ENCODE data around the gene NPAS1. TPM values are rescaled to one million over a fixed set of nuclear protein-coding genes. Genes with fewer than 3 reads are reported as not detected.

NPAS1 gene
- total RNA-seq, 1 donor from 2014 or later: 0.99 TPM

DNA sequence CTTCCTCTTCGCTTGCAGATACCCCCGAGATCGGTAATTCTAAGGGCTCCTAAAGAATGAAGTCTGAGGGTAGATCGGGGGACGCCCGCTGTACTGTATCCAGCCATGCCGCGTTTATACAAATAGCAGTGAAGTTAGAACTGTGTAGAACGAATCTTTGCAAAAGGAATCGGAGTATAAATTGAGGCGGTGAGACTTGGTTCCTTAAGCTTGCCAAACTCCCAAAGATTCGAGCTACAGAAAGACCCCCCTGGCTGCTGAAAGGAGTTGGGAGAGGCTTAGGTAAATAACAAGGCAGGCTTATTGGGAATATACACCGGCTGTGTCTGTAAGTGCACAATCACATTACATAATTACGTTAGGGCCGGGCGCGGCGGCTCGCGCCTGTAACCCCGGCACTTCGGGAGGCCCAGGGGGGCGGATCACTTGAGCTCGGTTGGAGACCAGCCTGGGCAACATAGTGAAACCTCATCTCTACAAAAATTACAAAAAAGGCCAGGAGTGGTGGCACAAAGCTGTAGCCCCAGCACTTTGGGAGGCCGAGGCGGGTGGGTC, 16.5 kb downstream of the NPAS1 start:
- no peak for DNase-seq (ENCODE audit: extremely low spot score, unreplicated experiment)
- Mint-ChIP-seq H3K27ac (ENCODE audit: unreplicated experiment) (peak overlapping the region; percentile 92), H3K36me3 (ENCODE audit: unreplicated experiment) (no peaks in the 10 kb centered on the region), H3K4me3 (ENCODE audit: unreplicated experiment) (peak overlapping the region; percentile 89), H3K4me1 (ENCODE audit: unreplicated experiment) (peaks cover 19% of the 10 kb centered on the region), H3K27me3 (ENCODE audit: unreplicated experiment) (no peaks in the 10 kb centered on the region), H3K9me3 (ENCODE audit: unreplicated experiment) (no peaks in the 10 kb centered on the region)
- no peak for TF ChIP-seq CTCF (IDR thresholded peaks at IDR 0.05)

- peaks cover 19% of the 10 kb centered on the region for H3K4me1 Mint-ChIP-seq (ENCODE audit: unreplicated experiment)
- DNase-seq (ENCODE audit: extremely low spot score, unreplicated experiment): no peak
Measured at GRCh38 chr19:47037766-47038165, 18.1 kb downstream of the NPAS1 start.

DNA sequence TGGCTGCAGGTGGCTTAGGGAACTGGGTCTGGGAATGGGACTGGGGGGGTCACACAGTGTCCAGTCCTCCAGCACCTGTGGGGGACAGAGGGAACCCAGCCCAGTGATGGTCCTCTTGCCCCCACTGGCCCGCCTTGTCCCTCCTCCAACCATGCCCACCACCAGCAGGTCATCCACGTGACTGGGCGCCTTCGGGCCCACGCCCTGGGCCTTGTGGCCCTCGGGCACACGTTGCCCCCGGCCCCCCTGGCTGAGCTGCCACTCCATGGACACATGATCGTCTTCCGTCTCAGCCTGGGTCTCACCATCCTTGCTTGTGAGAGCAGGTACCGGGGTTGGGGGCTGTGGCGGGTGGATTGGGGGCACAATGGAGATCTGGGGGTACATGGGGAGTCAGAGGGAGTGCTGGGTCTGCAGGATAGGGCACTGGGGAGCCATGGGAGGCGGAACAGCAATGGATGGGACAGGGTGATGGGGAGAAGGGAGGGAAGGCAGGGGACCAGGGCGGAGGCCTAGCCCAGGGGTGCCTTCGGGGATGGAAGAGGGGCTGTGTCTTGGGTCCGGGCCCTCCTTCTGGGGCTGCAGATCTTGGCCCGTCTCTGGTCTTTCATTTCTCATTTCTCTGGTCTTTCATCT, 19.7 kb downstream of the NPAS1 start:
- Mint-ChIP-seq H3K4me3 (ENCODE audit: unreplicated experiment) (no peak overlapping the region), H3K27me3 (ENCODE audit: unreplicated experiment) (no peaks in the 10 kb centered on the region), H3K9me3 (ENCODE audit: unreplicated experiment) (no peaks in the 10 kb centered on the region), H3K4me1 (ENCODE audit: unreplicated experiment) (peaks cover 19% of the 10 kb centered on the region), H3K27ac (ENCODE audit: unreplicated experiment) (no peak overlapping the region), H3K36me3 (ENCODE audit: unreplicated experiment) (no peaks in the 10 kb centered on the region)
- DNase-seq (ENCODE audit: extremely low spot score, unreplicated experiment): no peak
- TF ChIP-seq CTCF (IDR thresholded peaks at IDR 0.05): no peak

More at GRCh38 chr19:47037766-47038165, 18.1 kb downstream of the NPAS1 start:
- Mint-ChIP-seq H3K36me3 (ENCODE audit: unreplicated experiment) (no peaks in the 10 kb centered on the region), H3K9me3 (ENCODE audit: unreplicated experiment) (no peaks in the 10 kb centered on the region), H3K27me3 (ENCODE audit: unreplicated experiment) (no peaks in the 10 kb centered on the region), H3K27ac (ENCODE audit: unreplicated experiment) (no peak overlapping the region), H3K4me3 (ENCODE audit: unreplicated experiment) (peak overlapping the region; percentile 46)
- no peak for TF ChIP-seq CTCF (IDR thresholded peaks at IDR 0.05)

DNA sequence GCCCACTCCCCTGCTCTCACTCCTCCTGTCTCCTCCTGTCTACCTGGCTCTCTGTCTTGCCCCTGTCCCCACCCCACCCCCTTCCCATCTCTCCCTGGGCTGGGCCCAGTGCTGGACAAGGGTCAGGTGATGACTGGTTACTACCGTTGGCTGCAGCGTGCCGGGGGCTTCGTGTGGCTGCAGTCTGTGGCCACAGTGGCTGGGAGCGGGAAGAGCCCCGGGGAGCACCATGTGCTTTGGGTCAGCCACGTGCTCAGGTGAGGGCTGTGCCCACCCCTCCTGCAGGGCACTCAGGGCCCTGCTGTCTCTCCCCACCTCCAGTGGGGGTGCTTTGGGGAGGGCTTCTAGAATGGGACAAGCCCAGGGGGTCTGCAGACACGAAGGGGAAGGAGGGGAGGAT, 21.2 kb downstream of the NPAS1 start:
- Mint-ChIP-seq H3K4me1 (ENCODE audit: unreplicated experiment) (peaks cover 10% of the 10 kb centered on the region), H3K9me3 (ENCODE audit: unreplicated experiment) (no peaks in the 10 kb centered on the region)
- TF ChIP-seq CTCF (IDR thresholded peaks at IDR 0.05): no peak

DNA sequence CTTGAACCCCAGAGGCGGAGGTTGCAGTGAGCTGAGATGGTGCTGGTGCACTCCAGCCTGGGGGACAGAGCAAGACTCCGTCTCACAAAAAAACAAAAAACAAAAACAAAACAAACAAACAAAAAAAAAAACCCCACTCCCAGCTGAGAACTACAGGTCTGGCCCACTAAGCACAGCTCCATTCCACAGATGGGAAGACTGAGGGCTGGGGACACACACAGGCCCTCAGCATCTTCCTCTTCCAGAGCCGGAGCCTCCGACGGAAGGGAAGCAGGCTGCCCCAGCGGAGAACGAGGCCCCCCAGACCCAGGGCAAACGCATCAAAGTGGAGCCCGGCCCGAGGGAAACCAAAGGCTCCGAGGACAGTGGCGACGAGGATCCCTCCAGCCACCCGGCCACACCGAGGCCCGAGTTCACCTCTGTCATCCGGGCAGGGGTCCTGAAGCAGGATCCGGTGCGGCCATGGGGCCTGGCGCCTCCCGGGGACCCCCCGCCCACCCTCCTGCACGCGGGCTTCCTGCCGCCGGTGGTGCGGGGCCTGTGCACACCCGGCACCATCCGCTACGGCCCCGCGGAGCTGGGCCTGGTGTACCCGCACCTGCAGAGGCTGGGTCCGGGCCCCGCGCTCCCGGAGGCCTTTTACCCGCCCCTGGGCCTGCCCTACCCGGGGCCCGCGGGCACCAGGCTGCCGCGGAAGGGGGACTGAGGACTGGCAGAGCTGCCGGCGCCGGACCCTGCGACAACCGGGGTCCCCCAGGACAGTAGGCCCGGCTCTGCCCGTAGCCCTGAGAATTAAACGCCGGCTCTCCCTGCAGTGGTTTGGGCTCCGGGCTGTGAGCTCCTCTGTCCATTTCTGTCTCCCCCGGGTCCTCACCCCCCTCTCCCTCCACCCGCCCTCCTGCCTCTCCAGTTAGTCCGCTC, 25.6 kb downstream of the NPAS1 start:
- H3K27ac Mint-ChIP-seq (ENCODE audit: unreplicated experiment): no peak overlapping the region
- H3K4me1 Mint-ChIP-seq (ENCODE audit: unreplicated experiment): peaks cover 24% of the 10 kb centered on the region
- no peak for TF ChIP-seq CTCF (IDR thresholded peaks at IDR 0.05)
- no peak overlapping the region for H3K4me3 Mint-ChIP-seq (ENCODE audit: unreplicated experiment)
- no peaks in the 10 kb centered on the region for H3K27me3 Mint-ChIP-seq (ENCODE audit: unreplicated experiment)
- no peak for DNase-seq (ENCODE audit: extremely low spot score, unreplicated experiment)
- H3K36me3 Mint-ChIP-seq (ENCODE audit: unreplicated experiment): no peaks in the 10 kb centered on the region
- H3K9me3 Mint-ChIP-seq (ENCODE audit: unreplicated experiment): no peaks in the 10 kb centered on the region

More for the DNA sequence above, 21.2 kb downstream of the NPAS1 start:
- H3K4me3 Mint-ChIP-seq (ENCODE audit: unreplicated experiment): no peak overlapping the region
- DNase-seq (ENCODE audit: extremely low spot score, unreplicated experiment): no peak
- no peaks in the 10 kb centered on the region for H3K27me3 Mint-ChIP-seq (ENCODE audit: unreplicated experiment)
- H3K36me3 Mint-ChIP-seq (ENCODE audit: unreplicated experiment): no peaks in the 10 kb centered on the region
- H3K27ac Mint-ChIP-seq (ENCODE audit: unreplicated experiment): no peak overlapping the region
